ENCODE results near the gene AZIN2.

DNA sequence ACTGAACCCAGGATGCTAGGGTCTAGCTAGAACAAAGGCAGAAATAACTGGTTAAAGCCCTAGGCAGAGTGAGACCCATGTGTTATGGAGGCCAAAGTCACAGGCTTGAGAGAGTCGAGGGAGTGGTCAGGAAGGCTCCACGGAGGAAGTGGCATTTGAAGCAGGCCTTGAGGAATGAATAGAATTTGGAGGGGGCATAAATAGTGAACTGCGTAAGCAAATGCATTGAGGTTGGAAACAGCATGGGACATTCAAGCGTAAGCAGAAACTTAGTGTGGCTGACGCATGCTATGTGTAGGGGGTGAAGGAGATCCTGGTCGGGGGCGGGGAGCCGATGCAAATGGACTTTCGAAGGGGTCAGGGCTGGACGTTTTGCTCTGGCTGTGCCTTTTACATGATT lies 11.5 kb downstream of the AZIN2 start:
- TF ChIP-seq, protein P1, sequence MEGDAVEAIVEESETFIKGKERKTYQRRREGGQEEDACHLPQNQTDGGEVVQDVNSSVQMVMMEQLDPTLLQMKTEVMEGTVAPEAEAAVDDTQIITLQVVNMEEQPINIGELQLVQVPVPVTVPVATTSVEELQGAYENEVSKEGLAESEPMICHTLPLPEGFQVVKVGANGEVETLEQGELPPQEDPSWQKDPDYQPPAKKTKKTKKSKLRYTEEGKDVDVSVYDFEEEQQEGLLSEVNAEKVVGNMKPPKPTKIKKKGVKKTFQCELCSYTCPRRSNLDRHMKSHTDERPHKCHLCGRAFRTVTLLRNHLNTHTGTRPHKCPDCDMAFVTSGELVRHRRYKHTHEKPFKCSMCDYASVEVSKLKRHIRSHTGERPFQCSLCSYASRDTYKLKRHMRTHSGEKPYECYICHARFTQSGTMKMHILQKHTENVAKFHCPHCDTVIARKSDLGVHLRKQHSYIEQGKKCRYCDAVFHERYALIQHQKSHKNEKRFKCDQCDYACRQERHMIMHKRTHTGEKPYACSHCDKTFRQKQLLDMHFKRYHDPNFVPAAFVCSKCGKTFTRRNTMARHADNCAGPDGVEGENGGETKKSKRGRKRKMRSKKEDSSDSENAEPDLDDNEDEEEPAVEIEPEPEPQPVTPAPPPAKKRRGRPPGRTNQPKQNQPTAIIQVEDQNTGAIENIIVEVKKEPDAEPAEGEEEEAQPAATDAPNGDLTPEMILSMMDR (IDR thresholded peaks at IDR 0.05): no peak
- TF ChIP-seq POLR2AphosphoS5 (IDR thresholded peaks at IDR 0.05; ENCODE audit: low read depth, low read length) (no peak), SIN3A (IDR thresholded peaks at IDR 0.05; ENCODE audit: borderline replicate concordance, insufficient read depth, low read depth, low read length) (no peak), TCF7L2 (IDR thresholded peaks at IDR 0.05; ENCODE audit: low read depth, low read length) (no peak)

Data from Panc1 (cell line).